GM12864 (cell line): ENCODE measurements around the gene VNN1.

ENCODE experiments used
- DNase-seq: peaks from one replicate; pipeline ENCODE4 v3.0.0-alpha.2; 2011; ENCODE audit warnings: low read depth
- H3K4me3 ChIP-seq: 2 replicates; pipeline ENCODE4 v1.5.1; 2011; ENCODE audit warnings: mild to moderate bottlenecking, low read depth, low read length, control low read depth
- CTCF ChIP-seq: IDR thresholded peaks from 2 replicates; pipeline ENCODE4 v1.5.1; 2011; ENCODE audit warnings: low read depth, mild to moderate bottlenecking, moderate library complexity, low read length, control low read depth, inconsistent platforms; ENCODE audit errors: missing control alignments

The VNN1 gene

GRCh38 chr6:132726608-132726975, 12.7 kb upstream of the VNN1 start:
- no peak for DNase-seq
- H3K4me3 ChIP-seq = no peak overlapping the region
- TF ChIP-seq CTCF = no peak

GRCh38 chr6:132725947-132726607, 12.2 kb upstream of the VNN1 start:
- no peak for TF ChIP-seq CTCF
- no peak overlapping the region for H3K4me3 ChIP-seq
- DNase-seq = no peak

DNA sequence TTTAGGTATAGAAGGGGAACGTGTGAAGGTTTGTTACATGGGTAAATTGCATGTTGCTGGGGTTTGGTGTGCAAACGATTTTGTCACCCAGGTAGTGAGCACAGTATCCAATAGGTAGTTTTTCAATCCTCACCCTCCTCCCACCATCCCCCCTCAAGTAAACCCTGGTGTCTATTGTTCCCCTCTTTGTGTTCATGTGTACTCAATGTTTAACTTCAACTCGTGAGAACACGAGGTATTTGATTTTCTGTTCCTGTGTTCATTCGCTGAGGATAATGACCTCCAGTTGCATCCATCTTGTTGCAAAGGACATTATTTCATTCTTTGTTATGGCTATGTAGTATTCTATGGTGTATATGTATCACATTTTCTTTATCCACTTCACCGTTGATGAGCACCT, 11.6 kb upstream of the VNN1 start:
- no peak overlapping the region for H3K4me3 ChIP-seq
- DNase-seq = no peak
- no peak for TF ChIP-seq CTCF

GRCh38 chr6:132719736-132720448, 6.0 kb upstream of the VNN1 start:
- no peak for TF ChIP-seq CTCF
- DNase-seq = no peak
- H3K4me3 ChIP-seq = no peak overlapping the region

GRCh38 chr6:132715881-132716637, 2.2 kb upstream of the VNN1 start:
- DNase-seq = no peak
- H3K4me3 ChIP-seq = no peak overlapping the region
- TF ChIP-seq CTCF = no peak

DNA sequence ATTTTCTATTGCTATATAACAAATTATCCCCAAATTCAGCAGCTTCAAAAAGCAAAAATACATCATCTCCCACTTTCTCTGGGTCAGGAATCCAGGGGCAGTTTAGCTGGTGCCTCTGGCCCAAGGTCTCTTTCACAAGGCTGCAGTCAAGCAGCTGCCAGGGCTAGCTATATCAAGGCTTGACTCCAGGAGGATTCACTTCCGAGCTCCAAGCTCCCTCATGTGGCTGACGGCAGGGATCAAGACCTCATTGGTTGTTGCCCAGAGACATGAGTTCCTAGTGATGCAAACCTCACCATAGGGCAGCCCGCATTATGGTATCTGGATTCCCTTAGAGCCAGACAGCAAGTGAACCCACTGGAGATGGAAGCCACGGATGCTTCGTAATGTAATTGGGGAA, 1.3 kb upstream of the VNN1 start:
- TF ChIP-seq CTCF = no peak
- H3K4me3 ChIP-seq = no peak overlapping the region
- no peak for DNase-seq
